H1 (cell line): Measurements from ENCODE around the gene TMED9. TPM values are rescaled to one million over a fixed set of nuclear protein-coding genes. Genes with fewer than 3 reads are reported as not detected.

Experiments
- CTCF ChIA-PET: fragments of 300-600 bp; sonication (Branson Sonifier 250); formaldehyde crosslinking; loops from one replicate; lab custom pipeline; 2021; ENCODE audit not compliant: partially characterized antibody; lab: Charles Lee
- POLR2A ChIA-PET: fragments of 300-600 bp; sonication (Branson Sonifier 250); formaldehyde crosslinking; loops from one replicate; lab custom pipeline; 2021; ENCODE audit warnings: inconsistent platforms; ENCODE audit not compliant: partially characterized antibody; lab: Charles Lee
- DNase-seq, 2 experiments: peaks; one replicate each; pipeline versions ENCODE4 v3.0.0 to v3.0.0-alpha.2; 2010 to 2022; ENCODE audit warnings: low spot score in 2 of 2, low read depth in 1 of 2, mixed read lengths in 1 of 2
- FAIRE-seq: peaks from 2 replicates; lab custom pipeline; 2011; peaks lifted over from hg19 to GRCh38; lab: Jason Lieb, UNC
- H2AFZ ChIP-seq: 2 replicates; pipeline ENCODE4 v1.8.1; 2012; ENCODE audit warnings: low read length, inconsistent platforms
- H2AK5ac ChIP-seq: 2 replicates; pipeline ENCODE4 v1.6.1; 2013; ENCODE audit warnings: low read depth, low read length
- H2BK120ac ChIP-seq: replicated peaks from 2 replicates; pipeline ENCODE3; 2013; ENCODE audit warnings: low read depth, low read length, inconsistent platforms
- H2BK12ac ChIP-seq: 2 replicates; pipeline ENCODE4 v1.6.1; 2013; ENCODE audit warnings: low read depth, low read length
- H2BK15ac ChIP-seq: 2 replicates; pipeline ENCODE4 v1.6.1; 2013; ENCODE audit warnings: low read length
- H2BK20ac ChIP-seq: 2 replicates; pipeline ENCODE4 v1.6.1; 2013; ENCODE audit warnings: low read length
- H2BK5ac ChIP-seq: 2 replicates; pipeline ENCODE4 v1.6.1; 2013; ENCODE audit warnings: low read depth, low read length
- H3K14ac ChIP-seq: 2 replicates; pipeline ENCODE4 v1.6.1; 2013; ENCODE audit warnings: inconsistent platforms; ENCODE audit not compliant: insufficient read length
- H3K18ac ChIP-seq: 2 replicates; pipeline ENCODE4 v1.6.1; 2013; ENCODE audit warnings: low read length; ENCODE audit errors: extremely low read depth
- H3K23ac ChIP-seq: 2 replicates; pipeline ENCODE4 v1.6.1; 2013; ENCODE audit warnings: inconsistent platforms; ENCODE audit not compliant: insufficient read length
- H3K23me2 ChIP-seq: 2 replicates; pipeline ENCODE4 v1.6.1; 2013; ENCODE audit warnings: low read depth, low read length
- H3K27ac ChIP-seq: 2 replicates; pipeline ENCODE4 v1.6.1; 2011; ENCODE audit warnings: low read depth, low read length, inconsistent platforms
- H3K27me3 ChIP-seq, 4 experiments: replicated peaks in 1 of 4; 1 replicate in 1 of 4; 2 replicates in 3 of 4; pipeline versions ENCODE4 v1.6.1 to v1.8.1; 2011 to 2013; ENCODE audit warnings: low read length in 3 of 4, mild to moderate bottlenecking in 3 of 4, inconsistent platforms in 2 of 4, mixed read lengths in 2 of 4, moderate library complexity in 1 of 4; ENCODE audit not compliant: control insufficient read depth in 3 of 4, insufficient read depth in 3 of 4; ENCODE audit errors: extremely low read depth in 1 of 4
- H3K36me3 ChIP-seq, 4 experiments: 2 replicates each; pipeline versions ENCODE4 v1.6.1 to v1.8.1; 2011 to 2013; ENCODE audit warnings: mild to moderate bottlenecking in 4 of 4, low read length in 3 of 4, moderate library complexity in 2 of 4, control low read depth in 1 of 4, inconsistent platforms in 1 of 4; ENCODE audit not compliant: insufficient read depth in 4 of 4, control insufficient read depth in 2 of 4
- H3K4ac ChIP-seq: replicated peaks from 2 replicates; pipeline ENCODE3; 2013; ENCODE audit warnings: low read length, low read depth, mixed read lengths, inconsistent platforms; ENCODE audit not compliant: insufficient read length
- H3K4me1 ChIP-seq, 4 experiments: replicated peaks in 1 of 4; 1 replicate in 1 of 4; 2 replicates in 3 of 4; pipeline versions ENCODE4 v1.6.1 to v1.8.1; 2011 to 2013; ENCODE audit warnings: low read length in 3 of 4, inconsistent platforms in 2 of 4, mixed read lengths in 1 of 4; ENCODE audit not compliant: insufficient read depth in 4 of 4, control insufficient read depth in 3 of 4
- H3K4me2 ChIP-seq, 2 experiments: 2 replicates each; pipeline versions ENCODE4 v1.6.1 to v1.8.1; 2011 to 2013; ENCODE audit warnings: low read depth in 2 of 2, low read length in 2 of 2, control low read depth in 1 of 2, inconsistent platforms in 1 of 2, mild to moderate bottlenecking in 1 of 2; ENCODE audit not compliant: insufficient read depth in 1 of 2
- H3K4me3 ChIP-seq, 4 experiments: fragments of 200-600, 300-600 bp in 1 of 4; sonication (generic), shearing (Covaris generic), sonication (Bioruptor Twin) in 1 of 4; 2 replicates each; pipeline versions ENCODE4 v1.5.1 to v1.8.1; 2011 to 2016; ENCODE audit warnings: low read length in 4 of 4, low read depth in 3 of 4, control low read depth in 2 of 4, inconsistent platforms in 2 of 4, mild to moderate bottlenecking in 2 of 4, mixed read lengths in 1 of 4, moderate library complexity in 1 of 4; ENCODE audit not compliant: insufficient read depth in 2 of 4; ENCODE audit errors: extremely low read depth in 1 of 4
- H3K56ac ChIP-seq: replicated peaks from 2 replicates; pipeline ENCODE3; 2013; ENCODE audit warnings: low read depth, mild to moderate bottlenecking, mixed read lengths, low read length, inconsistent platforms; ENCODE audit not compliant: insufficient read length
- H3K79me1 ChIP-seq: 2 replicates; pipeline ENCODE4 v1.6.1; 2013; ENCODE audit warnings: low read depth, low read length, control low read depth
- H3K79me2 ChIP-seq, 2 experiments: 2 replicates each; pipeline versions ENCODE4 v1.6.1 to v1.8.1; 2012 to 2013; ENCODE audit warnings: low read length in 2 of 2, mild to moderate bottlenecking in 2 of 2, inconsistent platforms in 1 of 2; ENCODE audit not compliant: insufficient read depth in 2 of 2, control insufficient read depth in 1 of 2
- H3K9ac ChIP-seq, 4 experiments: replicated peaks in 1 of 4; 1 replicate in 1 of 4; 2 replicates in 3 of 4; pipeline versions ENCODE4 v1.6.1 to v1.8.1; 2011 to 2013; ENCODE audit warnings: low read depth in 3 of 4, low read length in 3 of 4, control low read depth in 2 of 4, mild to moderate bottlenecking in 2 of 4, moderate library complexity in 2 of 4, inconsistent platforms in 1 of 4; ENCODE audit errors: extremely low read depth in 1 of 4
- H3K9me3 ChIP-seq, 2 experiments: 2 replicates each; pipeline versions ENCODE4 v1.6.1 to v1.8.1; 2012 to 2013; ENCODE audit warnings: mild to moderate bottlenecking in 2 of 2, moderate library complexity in 2 of 2, control low read depth in 1 of 2, inconsistent platforms in 1 of 2, low read depth in 1 of 2, low read length in 1 of 2, mixed read lengths in 1 of 2; ENCODE audit not compliant: insufficient read depth in 2 of 2
- H4K20me1 ChIP-seq, 2 experiments: replicated peaks in 1 of 2; 2 replicates each; pipeline versions ENCODE3 to v1.8.1; 2011 to 2013; ENCODE audit warnings: inconsistent platforms in 2 of 2, low read length in 2 of 2, mild to moderate bottlenecking in 1 of 2; ENCODE audit not compliant: insufficient read depth in 2 of 2, control insufficient read depth in 1 of 2
- H4K5ac ChIP-seq: 2 replicates; pipeline ENCODE4 v1.6.1; 2013; ENCODE audit warnings: low read length, low read depth, mixed read lengths, inconsistent platforms; ENCODE audit not compliant: insufficient read length
- H4K8ac ChIP-seq: 2 replicates; pipeline ENCODE4 v1.8.0; 2013; ENCODE audit warnings: mild to moderate bottlenecking, moderate library complexity, low read length, inconsistent platforms; ENCODE audit not compliant: insufficient read depth; ENCODE audit errors: extremely low read depth
- H4K91ac ChIP-seq: replicated peaks from 2 replicates; pipeline ENCODE3; 2013; ENCODE audit warnings: low read length, mixed read lengths, inconsistent platforms; ENCODE audit not compliant: insufficient read length
- BRCA1 ChIP-seq: IDR thresholded peaks from 2 replicates; pipeline ENCODE4 v1.6.1; 2012; ENCODE audit warnings: low read depth, low read length, improper control_type of control experiment
- CEBPB ChIP-seq: IDR thresholded peaks from 2 replicates; pipeline ENCODE4 v1.6.1; 2012; ENCODE audit warnings: low read depth, low read length
- EZH2 ChIP-seq: fragments of 200-600 bp; sonication (generic); IDR thresholded peaks from 2 replicates; pipeline ENCODE4 v1.7.1; 2012; ENCODE audit warnings: low read depth, mild to moderate bottlenecking, moderate library complexity, low read length, inconsistent platforms; ENCODE audit not compliant: severe bottlenecking
- GTF2F1 ChIP-seq: IDR thresholded peaks from 2 replicates; pipeline ENCODE4 v1.6.1; 2012; ENCODE audit warnings: low read depth, low read length, improper control_type of control experiment, borderline replicate concordance
- HDAC6 ChIP-seq: IDR thresholded peaks from one replicate; pipeline ENCODE4 v1.7.1; 2012; ENCODE audit warnings: low read depth, mild to moderate bottlenecking, inconsistent platforms, low read length, moderate library complexity
- KDM5A ChIP-seq: fragments of 200-600 bp; IDR thresholded peaks from 2 replicates; pipeline ENCODE4 v1.7.1; 2012; ENCODE audit warnings: mild to moderate bottlenecking, low read length, inconsistent platforms, mixed read lengths
- MAX ChIP-seq: IDR thresholded peaks from 2 replicates; pipeline ENCODE4 v1.6.1; 2012; ENCODE audit warnings: inconsistent platforms
- NRF1 ChIP-seq: IDR thresholded peaks from 2 replicates; pipeline ENCODE4 v1.6.1; 2011; ENCODE audit warnings: mild to moderate bottlenecking, low read depth, low read length, improper control_type of control experiment
- PHF8 ChIP-seq: fragments of 200-600 bp; sonication (generic); conservative IDR thresholded peaks from 2 replicates; pipeline ENCODE4 v1.7.1; 2012; ENCODE audit warnings: low read depth, mild to moderate bottlenecking, inconsistent platforms, low read length, moderate library complexity
- RXRA ChIP-seq: IDR thresholded peaks from 2 replicates; pipeline ENCODE4 v1.6.1; 2011; ENCODE audit warnings: low read depth, mild to moderate bottlenecking, low read length, moderate library complexity; ENCODE audit not compliant: insufficient read depth
- SP4 ChIP-seq: IDR thresholded peaks from 2 replicates; pipeline ENCODE4 v1.6.1; 2012; ENCODE audit warnings: low read length, inconsistent platforms
- SRF ChIP-seq: IDR thresholded peaks from 2 replicates; pipeline ENCODE4 v1.6.1; 2011; ENCODE audit warnings: mild to moderate bottlenecking, low read depth, low read length, moderate library complexity
- WGBS, 2 experiments: shearing (Covaris generic) in 1 of 2; methylation state at CpG; one replicate each; pipeline versions ENCODE4 v1.1.6 to v1.1.7; 2013 to 2015; ENCODE audit warnings: low lambda C conversion rate in 2 of 2, mixed read lengths in 2 of 2, inconsistent platforms in 1 of 2, low coverage in 1 of 2, missing lambda C conversion rate in 1 of 2; ENCODE audit not compliant: insufficient replicate concordance in 2 of 2, insufficient coverage in 1 of 2, insufficient read length in 1 of 2; ENCODE audit errors: extremely low coverage in 1 of 2, missing lambda C conversion rate in 1 of 2; 5-methylcytosine and 5-hydroxymethylcytosine counted together
- polyA plus RNA-seq, 7 experiments: library from polyadenylated mRNA; depleted of rRNA in 3 of 7; stranded (reverse) in 5 of 7; unstranded in 2 of 7; fragments of >200 nt in 5 of 7; fragments of 200-250 nt in 2 of 7; gene quantifications; 1 replicate in 5 of 7; 2 replicates in 1 of 7; 4 replicates in 1 of 7; pipeline versions ENCODE4 v1.2.1 to v1.2.3, GENCODE V29; 2011 to 2013; ENCODE audit warnings: missing spikeins in 2 of 7, mixed read lengths in 2 of 7
- total RNA-seq: library from RNA; stranded (reverse); fragmentation: NEBNext Ultra II Directional; extraction: Animal tissue kit (Norgen Biotek cat#: 25700); gene quantifications from 2 replicates; pipeline ENCODE4 v1.2.1, GENCODE V29; 2021
- TF ChIP-seq, protein P1 (sequence below): IDR thresholded peaks from 2 replicates; pipeline ENCODE4 v1.6.1; 2011; ENCODE audit warnings: low read depth, mild to moderate bottlenecking, low read length; ENCODE audit not compliant: insufficient read depth

Gene TMED9
- total and polyA plus RNA-seq, 2 of the 8 experiments (the other 6 are each of a cell fraction or from before 2014, with no cell fraction given) = 130 to 160 TPM

DNA sequence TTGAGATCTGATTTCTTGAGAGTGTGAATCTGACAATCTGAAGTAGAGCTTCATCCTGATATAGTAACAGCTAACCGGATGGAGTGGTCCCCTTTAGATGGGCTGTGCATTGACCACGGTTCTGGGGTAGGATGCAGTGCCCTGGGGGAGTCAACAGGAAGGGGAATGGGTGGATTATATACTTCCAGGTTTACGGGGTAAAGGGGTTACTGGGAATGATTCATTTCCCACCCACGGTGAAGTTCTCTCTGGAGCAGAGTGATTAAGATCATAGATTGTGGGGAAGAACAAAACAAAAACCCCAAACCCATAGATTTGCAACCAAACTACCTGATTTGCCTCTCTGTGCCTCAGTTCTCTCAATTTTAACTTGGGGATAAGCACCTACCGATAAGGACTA is 6.5 kb downstream of the TMED9 start:
- H2BK5ac ChIP-seq = no peak overlapping the region
- no peak overlapping the region for H4K5ac ChIP-seq
- no peak overlapping the region for H2AFZ ChIP-seq
- H3K79me2 ChIP-seq = peaks cover 0 to 4% of the 10 kb centered on the region in 2 experiments; a peak in 1 of 4 replicates
- no peaks in the 10 kb centered on the region for H3K9me3 ChIP-seq
- H3K27ac ChIP-seq = no peak overlapping the region
- FAIRE-seq (no peak), DNase-seq (no peak)
- H3K4me1 ChIP-seq = peaks cover 0 to 3% (median 2%) of the 10 kb centered on the region in 4 experiments; a peak in 3 of 7 replicates
- H3K36me3 ChIP-seq = peaks cover 10 to 30% (median 20%) of the 10 kb centered on the region in 4 experiments; a peak in 6 of 8 replicates
- no peak overlapping the region for H3K14ac ChIP-seq
- peaks cover 0 to 2% (median 0%) of the 10 kb centered on the region in 4 experiments; a peak in 2 of 7 replicates for H3K27me3 ChIP-seq
- H3K56ac ChIP-seq = no peak overlapping the region
- no peak overlapping the region for H3K4ac ChIP-seq
- H3K4me2 ChIP-seq = peak overlapping the region in 1 of 2 experiments; percentile 100; a peak in 1 of 4 replicates
- H2BK20ac ChIP-seq = no peak overlapping the region
- no peak overlapping the region for H3K23ac ChIP-seq
- no peak overlapping the region for H2BK12ac ChIP-seq
- H3K18ac ChIP-seq = no peak overlapping the region
- ChIA-PET POLR2A (interaction anchor here (0.8 to 8.8 kb wide), 2 partner anchors 12 to 101 kb away, joined by 3 to 72 read pairs; no protein-coding TSS in a partner anchor), CTCF (interaction anchor here (1.5 kb wide), 1 partner anchor 9 kb away, joined by 11 read pairs; no protein-coding TSS in a partner anchor)
- no peak overlapping the region for H3K9ac ChIP-seq
- no peak overlapping the region for H2BK15ac ChIP-seq
- H4K91ac ChIP-seq = no peak overlapping the region
- H3K4me3 ChIP-seq = no peak overlapping the region
- no peak overlapping the region for H2AK5ac ChIP-seq
- no peak overlapping the region for H4K8ac ChIP-seq
- no peaks in the 10 kb centered on the region; the same call in none of the 2 replicates for H3K79me1 ChIP-seq
- 85% methylated on average over 5 of the region's 5 CpGs; no CpG with 5 or more reads in 1 of the 2 experiments for WGBS, 2 experiments
- TF ChIP-seq BRCA1 (no peak), HDAC6 (no peak), EZH2 (no peak), MAX (no peak), GTF2F1 (no peak), RXRA (no peak), KDM5A (no peak), NRF1 (no peak), PHF8 (no peak), CEBPB (no peak), SRF (no peak), SP4 (no peak)
- TF ChIP-seq, protein P1, sequence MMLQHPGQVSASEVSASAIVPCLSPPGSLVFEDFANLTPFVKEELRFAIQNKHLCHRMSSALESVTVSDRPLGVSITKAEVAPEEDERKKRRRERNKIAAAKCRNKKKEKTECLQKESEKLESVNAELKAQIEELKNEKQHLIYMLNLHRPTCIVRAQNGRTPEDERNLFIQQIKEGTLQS = no peak
- peaks cover 2 to 6% of the 10 kb centered on the region in 2 experiments for H4K20me1 ChIP-seq
- H2BK120ac ChIP-seq = no peak overlapping the region
- H3K23me2 ChIP-seq = peaks cover 9% of the 10 kb centered on the region
